SK-N-SH (cell line): ENCODE results near the gene IMPDH1. TPM values are rescaled to one million over a fixed set of nuclear protein-coding genes. Genes with fewer than 3 reads are reported as not detected.

Source experiments
- CTCF ChIA-PET: fragments of 300-600, 350-600 bp; formaldehyde crosslinking; extraction: SDS; loops from one replicate; lab custom pipeline; 2021; lab: Yijun Ruan, JAX
- POLR2A ChIA-PET: fragments of 350-600 bp; sonication (Branson Sonifier 250); formaldehyde crosslinking; extraction: SDS; loops from one replicate; lab custom pipeline; 2020; ENCODE audit warnings: antibody characterized with exemption, inconsistent platforms; lab: Yijun Ruan, JAX
- DNase-seq: peaks from one replicate; pipeline ENCODE4 v3.0.0; 2012
- H2AFZ ChIP-seq: fragments of 200-600 bp; sonication (generic); 2 replicates; pipeline ENCODE4 v1.8.1; 2016; ENCODE audit warnings: antibody characterized with exemption, mild to moderate bottlenecking, low read depth
- H3F3A ChIP-seq: fragments of 200-600 bp; sonication (generic); replicated peaks from 2 replicates; pipeline ENCODE3; 2016; ENCODE audit warnings: antibody characterized with exemption, mild to moderate bottlenecking; ENCODE audit not compliant: insufficient read depth
- H3K27ac ChIP-seq, 2 experiments: fragments of 200-500 bp in 1 of 2; fragments of 200-600 bp in 1 of 2; sonication (Bioruptor generic) in 1 of 2; sonication (generic), shearing (Covaris generic) in 1 of 2; 2 replicates each; pipeline versions ENCODE4 v1.5.1 to v1.6.1; 2014 to 2016; ENCODE audit warnings: low read depth in 2 of 2, inconsistent platforms in 1 of 2, low read length in 1 of 2, mild to moderate bottlenecking in 1 of 2, mixed read lengths in 1 of 2
- H3K27me3 ChIP-seq: fragments of 200-600 bp; sonication (generic), shearing (Covaris generic); 2 replicates; pipeline ENCODE4 v1.6.1; 2016; ENCODE audit warnings: mixed run types; ENCODE audit not compliant: insufficient read depth
- H3K36me3 ChIP-seq, 2 experiments: fragments of 200-500 bp in 1 of 2; fragments of 200-600 bp in 1 of 2; sonication (Bioruptor generic) in 1 of 2; sonication (generic) in 1 of 2; replicated peaks in 1 of 2; 2 replicates each; pipeline versions ENCODE3 to v1.5.1; 2014 to 2016; ENCODE audit warnings: low read length in 1 of 2, mild to moderate bottlenecking in 1 of 2; ENCODE audit not compliant: insufficient read depth in 2 of 2, control insufficient read depth in 1 of 2
- H3K4me1 ChIP-seq, 2 experiments: fragments of 200-500 bp in 1 of 2; fragments of 200-600 bp in 1 of 2; sonication (Bioruptor generic) in 1 of 2; sonication (generic), shearing (Covaris generic) in 1 of 2; 2 replicates each; pipeline versions ENCODE4 v1.5.1 to v1.6.1; 2014 to 2016; ENCODE audit warnings: low read depth in 1 of 2, low read length in 1 of 2, mixed run types in 1 of 2; ENCODE audit not compliant: insufficient read depth in 2 of 2, control insufficient read depth in 1 of 2
- H3K4me2 ChIP-seq: fragments of 200-600 bp; sonication (generic), shearing (Covaris generic); 2 replicates; pipeline ENCODE4 v1.6.1; 2017; ENCODE audit warnings: mixed run types
- H3K4me3 ChIP-seq, 2 experiments: fragments of 200-500 bp in 1 of 2; fragments of 200-600 bp in 1 of 2; sonication (Bioruptor generic) in 1 of 2; sonication (generic), shearing (Covaris generic) in 1 of 2; 2 replicates each; pipeline versions ENCODE4 v1.5.1 to v1.8.1; 2014 to 2016; ENCODE audit warnings: low read depth in 2 of 2, inconsistent platforms in 1 of 2, low read length in 1 of 2, mild to moderate bottlenecking in 1 of 2, mixed read lengths in 1 of 2, moderate library complexity in 1 of 2
- H3K79me2 ChIP-seq: fragments of 200-600 bp; sonication (generic); 2 replicates; pipeline ENCODE4 v1.8.1; 2017; ENCODE audit warnings: mild to moderate bottlenecking; ENCODE audit not compliant: insufficient read depth
- H3K9ac ChIP-seq: fragments of 200-600 bp; sonication (generic); 2 replicates; pipeline ENCODE4 v1.6.1; 2017; ENCODE audit warnings: mixed run types
- H3K9me2 ChIP-seq: fragments of 200-600 bp; sonication (generic); 2 replicates; pipeline ENCODE4 v1.6.1; 2017; ENCODE audit warnings: mixed run types
- H3K9me3 ChIP-seq: fragments of 200-600 bp; sonication (generic); 2 replicates; pipeline ENCODE4 v1.6.1; 2017; ENCODE audit warnings: mixed run types, mild to moderate bottlenecking, moderate library complexity
- H4K20me1 ChIP-seq: fragments of 200-600 bp; sonication (generic); 2 replicates; pipeline ENCODE4 v1.6.1; 2017; ENCODE audit warnings: mild to moderate bottlenecking, mixed run types; ENCODE audit not compliant: insufficient read depth
- EP300 ChIP-seq, 2 experiments: IDR thresholded peaks; 2 replicates each; pipeline versions ENCODE4 v1.4.0 to v1.6.1; 2012; ENCODE audit warnings: borderline replicate concordance in 1 of 2, low read depth in 1 of 2, low read length in 1 of 2
- MEF2A ChIP-seq: IDR thresholded peaks from 2 replicates; pipeline ENCODE4 v1.4.0; 2012; ENCODE audit warnings: low read depth, borderline replicate concordance
- NFIC ChIP-seq: IDR thresholded peaks from 2 replicates; pipeline ENCODE4 v1.4.0; 2012; ENCODE audit warnings: borderline replicate concordance
- PBX3 ChIP-seq: IDR thresholded peaks from 2 replicates; pipeline ENCODE4; 2012
- RXRA ChIP-seq: IDR thresholded peaks from 2 replicates; pipeline ENCODE4 v1.4.0; 2012; ENCODE audit warnings: low read depth, mild to moderate bottlenecking, borderline replicate concordance
- TAF1 ChIP-seq: IDR thresholded peaks from 2 replicates; pipeline ENCODE4 v1.6.1; 2012; ENCODE audit warnings: low read depth, mild to moderate bottlenecking, low read length, moderate library complexity, borderline replicate concordance
- TCF12 ChIP-seq: IDR thresholded peaks from 2 replicates; pipeline ENCODE4 v1.4.0; 2012
- TEAD4 ChIP-seq: IDR thresholded peaks from 2 replicates; pipeline ENCODE4 v1.4.0; 2012; ENCODE audit warnings: mild to moderate bottlenecking, borderline replicate concordance; ENCODE audit not compliant: insufficient read depth
- WGBS: methylation state at CpG from one replicate; pipeline ENCODE4 v1.1.6; 2017; ENCODE audit warnings: low lambda C conversion rate; 5-methylcytosine and 5-hydroxymethylcytosine counted together
- polyA plus RNA-seq, 3 experiments: library from polyadenylated mRNA; depleted of rRNA; stranded (reverse); fragments of >200 nt; gene quantifications; 2 replicates each; pipeline ENCODE4 v1.2.3, GENCODE V29; 2012

Gene IMPDH1
- polyA plus RNA-seq, 1 of the 3 experiments (the other 2 are of a cell fraction) = 80.4 TPM

- ChIA-PET CTCF (interaction anchor here (0.7 to 50.3 kb wide), 8 partner anchors 8 to 475 kb away, joined by 3 to 1901 read pairs (median 20); partner anchors contain the start of genes HILPDA, IMPDH1 and RBM28), POLR2A (interaction anchor here (0.9 to 1.5 kb wide), 3 partner anchors 8 to 52 kb away, joined by 4 read pairs; no protein-coding TSS in a partner anchor)
- peaks cover 32% of the 10 kb centered on the region for H3F3A ChIP-seq
- peak overlapping the region; percentile 98 for H3K4me2 ChIP-seq
- H3K27me3 ChIP-seq = no peaks in the 10 kb centered on the region
- H3K36me3 ChIP-seq = no peaks in the 10 kb centered on the region
- peaks cover 24 to 34% of the 10 kb centered on the region in 2 experiments; a peak in 2 of 4 replicates for H3K4me1 ChIP-seq
- DNase-seq = peak; percentile 48
- H3K27ac ChIP-seq = peak overlapping the region in 1 of 2 experiments; percentile 79; a peak in 1 of 4 replicates
- H2AFZ ChIP-seq = peak overlapping the region; percentile 97
- WGBS = 43% methylated on average over 24 of the region's 25 CpGs
- TF ChIP-seq TAF1 (no peak), RXRA (no peak), NFIC (no peak), EP300 (IDR thresholded peaks at IDR 0.05; ENCODE audit: borderline replicate concordance in 1 of 2, low read depth in 1 of 2, low read length in 1 of 2) (no peak), TCF12 (no peak)
- H3K79me2 ChIP-seq = peaks cover 16% of the 10 kb centered on the region; the same call in 1 of the 2 replicates
- peaks cover 9% of the 10 kb centered on the region; the same call in 1 of the 2 replicates for H4K20me1 ChIP-seq
- H3K9ac ChIP-seq = peak overlapping the region; percentile 73
- H3K4me3 ChIP-seq = peak overlapping the region; percentile 69 to 83
- H3K9me2 ChIP-seq = no peaks in the 10 kb centered on the region
- no peaks in the 10 kb centered on the region for H3K9me3 ChIP-seq
Measured at GRCh38 chr7:128408709-128409595, 830 bp downstream of the IMPDH1 start.

- POLR2A ChIA-PET = interaction anchor here (0.9 to 1.2 kb wide), 4 partner anchors 9 to 61 kb away, joined by 3 to 4 read pairs (median 4); no protein-coding TSS in a partner anchor
- H3K4me1 ChIP-seq = peaks cover 27 to 36% of the 10 kb centered on the region in 2 experiments; a peak in 2 of 4 replicates
- no peak overlapping the region for H2AFZ ChIP-seq
- TF ChIP-seq PBX3 (no peak), TEAD4 (no peak), MEF2A (no peak)
- TF ChIP-seq, all 33 proteins: peak for 0
- Histone ChIP-seq H3K4me3 (peak overlapping the region in 1 of 2 experiments; percentile 83; a peak in 1 of 4 replicates), H3K9ac (no peak overlapping the region), H3F3A (peaks cover 32% of the 10 kb centered on the region), H3K79me2 (peaks cover 22% of the 10 kb centered on the region), H3K9me3 (no peaks in the 10 kb centered on the region), H3K36me3 (peaks cover 0 to under 1% of the 10 kb centered on the region in 2 experiments), H3K4me2 (peak overlapping the region; percentile 98), H3K27ac (no peak overlapping the region), H3K9me2 (no peaks in the 10 kb centered on the region), H3K27me3 (no peaks in the 10 kb centered on the region), H4K20me1 (peaks cover 14% of the 10 kb centered on the region; the same call in 1 of the 2 replicates)
- peak; percentile 34 for DNase-seq
- CTCF ChIA-PET = interaction anchor here (0.7 to 50.3 kb wide), 8 partner anchors 9 to 476 kb away, joined by 3 to 1901 read pairs (median 20); partner anchors contain the start of genes HILPDA, IMPDH1 and RBM28
- WGBS = 90% methylated on average over 9 of the region's 11 CpGs
Measured at GRCh38 chr7:128407751-128408708, 1.8 kb downstream of the IMPDH1 start.
